Heart right ventricle (tissue), 16 donors: Measurements from ENCODE around the gene MYH7. TPM values are rescaled to one million over a fixed set of nuclear protein-coding genes. Genes with fewer than 3 reads are reported as not detected.

Experiments
- ATAC-seq, 8 donors: fragments of 200-7000 bp; cut with Tn5 transposase; one replicate each; pipeline ENCODE4 v1.9.1; 2020; ENCODE audit warnings: mild to moderate bottlenecking in 8 of 8, moderate library complexity in 8 of 8, moderate number of reproducible peaks in 1 of 8
- DNase-seq, 2 donors: peaks; one replicate each; pipeline ENCODE4 v3.0.0-alpha.2; 2020
- H3K27ac ChIP-seq, 10 donors: fragments of 200-600 bp; sonication (generic) in 2 of 10; one replicate each; pipeline versions ENCODE4 v1.5.0 to v1.8.0; 2020 to 2022; ENCODE audit warnings: mild to moderate bottlenecking in 3 of 10
- H3K27me3 ChIP-seq, 7 donors: fragments of 200-600 bp; one replicate each; pipeline ENCODE4 v1.8.0; 2021 to 2022; ENCODE audit warnings: mild to moderate bottlenecking in 2 of 7
- H3K36me3 ChIP-seq, 9 donors: fragments of 200-600 bp; sonication (generic) in 1 of 9; one replicate each; pipeline versions ENCODE4 v1.5.0 to v1.8.0; 2020 to 2022; ENCODE audit warnings: mild to moderate bottlenecking in 2 of 9
- H3K4me1 ChIP-seq, 9 donors: fragments of 200-600 bp; sonication (generic) in 1 of 9; one replicate each; pipeline versions ENCODE4 v1.5.0 to v1.8.0; 2020 to 2022; ENCODE audit warnings: mild to moderate bottlenecking in 4 of 9
- H3K4me3 ChIP-seq, 10 donors: fragments of 200-600 bp; sonication (generic) in 2 of 10; one replicate each; pipeline versions ENCODE4 v1.5.0 to v1.8.0; 2020 to 2022; ENCODE audit warnings: mild to moderate bottlenecking in 7 of 10, moderate library complexity in 2 of 10
- H3K9me3 ChIP-seq, 11 donors: fragments of 200-600 bp in 10 of 11; sonication (generic) in 2 of 11; one replicate each; pipeline versions ENCODE4 v1.5.0 to v1.8.0; 2013 to 2022; ENCODE audit warnings: mild to moderate bottlenecking in 2 of 11, control low read depth in 1 of 11, moderate library complexity in 1 of 11
- WGBS, 2 donors: extraction: QIAGEN DNeasy Blood & Tissue Kit; methylation state at CpG; one replicate each; pipeline ENCODE4 v1.1.7; 2013; ENCODE audit warnings: inconsistent platforms in 1 of 2; 5-methylcytosine and 5-hydroxymethylcytosine counted together
- intact Hi-C, 10 donors: fragments of 100-400 bp; cut with DNase I; formaldehyde crosslinking; loops; one replicate each; pipeline versions ENCODE4 v1.11.1 to v1.14.2; 2022
- polyA plus RNA-seq, 2 donors: library from polyadenylated mRNA; stranded (reverse); fragments of 200-250 nt; gene quantifications; one replicate each; pipeline ENCODE4 v1.2.3, GENCODE V29; 2013
- total RNA-seq, 10 donors: library from RNA; stranded (reverse); fragmentation: NEBNext Ultra II Directional in 3 of 10; extraction: Animal tissue kit (Norgen Biotek cat#: 25700) in 3 of 10; gene quantifications; one replicate each; pipeline versions ENCODE4 v1.2.1 to v1.2.4, GENCODE V29; 2021 to 2023
- TF ChIP-seq, protein P1 (sequence below), 9 donors: fragments of 200-600 bp; sonication (generic) in 2 of 9; IDR thresholded peaks; one replicate each; pipeline versions ENCODE4 v1.5.0 to v1.8.0; 2021 to 2022; ENCODE audit warnings: antibody characterized with exemption in 9 of 9, mild to moderate bottlenecking in 5 of 9, moderate library complexity in 1 of 9
- donor health status: Arrhythmogenic right ventricular cardiomyopathy.
- donor health status: ischemic (EF 13 %, LVEDD 7.1; RV severe dilation, severe dysfunction).
- donor health status: healthy with polysubstance abuse.
- donor health status: DM: no; HTN: yes; CAD: no.
- donor health status: DM: no; HTN: no; CAD: no.
- donor health status: ischemic (EF 25% LVEDD 6.9; RV normal size, moderate dysfunction).
- donor health status: ischemic (EF 25% LVEDD 5.7; RV mildly dilated, moderate dysfunction).
- donor health status: healthy.
- donor health status: DM: yes; HTN: yes; CAD: no.
- donor health status: Ischemic cardiomyopathy.
- donor health status: ischemic (EF 35%, LVEDD 5.7; RV mildly dilated, moderate dysfunction).
- donor health status: nonischemic (EF 11% LVEDD 7.7; RV severe dilation, severe dysfunction).
- donor health status: DM: yes; HTN: yes; CAD: no.
- donor health status: PGD.
- donor health status: ischemic (EF 29% LVEDD 5.4; RV normal size, mild dysfunction).
- donor health status: nonischemic (EF 23%, LVEDD 6.1; RV moderate dilation, normal function).

MYH7 gene
- total and polyA plus RNA-seq, 12 donors: 641 to 22,607 (median 18,940) TPM

DNA sequence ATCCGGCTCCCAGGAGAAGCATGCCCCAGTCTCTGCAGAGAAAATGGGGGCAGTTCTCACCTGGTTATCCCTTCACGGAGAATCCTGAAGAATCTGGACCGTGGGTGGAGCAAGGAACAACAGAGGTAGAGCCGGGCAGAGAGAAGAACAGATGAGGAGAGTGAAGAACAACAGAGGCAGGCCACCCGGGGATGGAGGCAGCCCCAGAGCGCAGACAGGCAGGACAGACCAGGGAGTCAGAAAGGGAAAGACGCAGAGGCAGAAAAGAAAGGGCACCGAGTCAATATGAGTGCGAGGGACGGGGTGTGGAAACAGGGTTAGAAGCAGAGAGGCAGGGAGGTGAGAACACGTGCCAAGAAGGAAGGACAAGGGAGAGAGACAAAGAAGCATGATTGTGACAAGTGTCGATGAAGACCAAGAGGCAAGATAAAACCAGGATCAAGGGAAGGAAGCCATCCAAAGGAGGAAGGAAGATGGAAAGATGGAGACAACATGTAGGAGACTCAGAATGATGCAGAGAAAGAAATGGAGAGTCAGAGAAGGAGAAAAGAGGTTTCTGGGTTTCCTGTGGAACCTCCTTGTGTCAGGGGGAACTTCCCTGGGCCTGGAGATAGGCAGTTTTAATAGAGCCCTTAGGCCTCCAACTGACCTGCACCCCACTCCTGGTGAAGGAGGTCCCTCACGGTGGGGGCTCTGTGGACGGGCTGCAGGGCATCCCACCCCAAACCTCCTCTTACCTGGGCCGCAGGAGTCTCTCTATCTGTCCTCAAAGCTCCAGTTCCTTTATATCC is 27.7 kb downstream of the MYH7 start, which contains the start of gene MYH6:
MYH6 (minus strand) TSS at position 758 of the 791 bp plus-strand sequence. CDS start 1,050 bp downstream, outside the sequence.
- intact Hi-C loops: loop anchor here in 2 of 10 donors (2.0 kb wide), 1 partner anchor 35 kb away; no protein-coding TSS in a partner anchor
- Histone ChIP-seq H3K4me3 (peak within 1 kb of the TSS in 3 of 10 donors; percentile 5 to 33 (median 24)), H3K9me3 (no peaks in the 10 kb centered on the region), H3K27ac (peak within 1 kb of the TSS; percentile 26 to 87 (median 72)), H3K4me1 (peaks cover 0 to 46% (median 7%) of the 10 kb centered on the region in 9 donors), H3K36me3 (peaks cover 0 to 47% (median 0%) of the 10 kb centered on the region in 9 donors), H3K27me3 (peaks cover 0 to 10% (median 0%) of the 10 kb centered on the region in 7 donors)
- TF ChIP-seq, protein P1, sequence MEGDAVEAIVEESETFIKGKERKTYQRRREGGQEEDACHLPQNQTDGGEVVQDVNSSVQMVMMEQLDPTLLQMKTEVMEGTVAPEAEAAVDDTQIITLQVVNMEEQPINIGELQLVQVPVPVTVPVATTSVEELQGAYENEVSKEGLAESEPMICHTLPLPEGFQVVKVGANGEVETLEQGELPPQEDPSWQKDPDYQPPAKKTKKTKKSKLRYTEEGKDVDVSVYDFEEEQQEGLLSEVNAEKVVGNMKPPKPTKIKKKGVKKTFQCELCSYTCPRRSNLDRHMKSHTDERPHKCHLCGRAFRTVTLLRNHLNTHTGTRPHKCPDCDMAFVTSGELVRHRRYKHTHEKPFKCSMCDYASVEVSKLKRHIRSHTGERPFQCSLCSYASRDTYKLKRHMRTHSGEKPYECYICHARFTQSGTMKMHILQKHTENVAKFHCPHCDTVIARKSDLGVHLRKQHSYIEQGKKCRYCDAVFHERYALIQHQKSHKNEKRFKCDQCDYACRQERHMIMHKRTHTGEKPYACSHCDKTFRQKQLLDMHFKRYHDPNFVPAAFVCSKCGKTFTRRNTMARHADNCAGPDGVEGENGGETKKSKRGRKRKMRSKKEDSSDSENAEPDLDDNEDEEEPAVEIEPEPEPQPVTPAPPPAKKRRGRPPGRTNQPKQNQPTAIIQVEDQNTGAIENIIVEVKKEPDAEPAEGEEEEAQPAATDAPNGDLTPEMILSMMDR (IDR thresholded peaks at IDR 0.05): no peak
- DNase-seq (no peak), ATAC-seq (no peak)
- WGBS, 2 donors: 40 to 53% methylated on average over 15 of the region's 15 CpGs

DNA sequence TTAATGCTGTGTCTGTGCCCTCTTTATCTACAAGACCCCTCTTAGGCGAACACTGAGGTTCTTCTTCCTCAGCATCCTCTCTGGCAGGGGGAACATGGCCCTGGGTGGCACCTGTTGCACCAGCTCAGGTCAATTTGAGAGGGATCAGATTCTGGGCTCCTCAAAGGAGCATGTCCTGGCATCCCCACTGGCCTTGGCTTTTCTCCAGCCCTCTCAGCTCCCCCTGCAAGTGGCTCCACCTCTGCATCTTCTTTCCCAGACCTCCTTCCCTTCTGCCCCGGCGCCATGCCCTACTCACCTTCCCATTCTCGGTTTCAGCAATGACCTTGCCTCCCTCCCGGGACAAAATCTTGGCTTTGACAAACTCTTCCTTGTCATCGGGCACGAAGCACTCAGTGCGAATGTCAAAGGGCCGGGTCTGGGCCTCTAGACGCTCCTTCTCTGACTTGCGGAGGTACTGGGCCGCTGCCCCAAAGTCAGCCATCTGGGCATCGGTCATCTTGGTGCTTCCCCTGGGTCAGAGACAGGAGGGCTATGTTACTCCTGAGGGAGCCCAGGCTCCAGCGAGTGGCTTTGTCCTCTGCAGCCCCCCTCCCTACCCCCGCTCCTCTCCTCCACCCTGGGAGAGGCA is 28.6 kb downstream of the MYH7 start:
- Histone ChIP-seq H3K4me1 (peaks cover 0 to 46% (median 8%) of the 10 kb centered on the region in 9 donors), H3K9me3 (no peaks in the 10 kb centered on the region), H3K27ac (peak overlapping the region in 9 of 10 donors; percentile 26 to 87 (median 70)), H3K4me3 (peak overlapping the region in 4 of 10 donors; percentile 5 to 33 (median 15)), H3K27me3 (peaks cover 0 to 10% (median 0%) of the 10 kb centered on the region in 7 donors), H3K36me3 (peaks cover 0 to 46% (median 0%) of the 10 kb centered on the region in 9 donors)
- DNase-seq (no peak), ATAC-seq (no peak)
- intact Hi-C loops: no loop called here
- TF ChIP-seq, protein P1 (IDR thresholded peaks at IDR 0.05): no peak
- WGBS, 2 donors: 44 to 59% methylated on average over 15 of the region's 15 CpGs

DNA sequence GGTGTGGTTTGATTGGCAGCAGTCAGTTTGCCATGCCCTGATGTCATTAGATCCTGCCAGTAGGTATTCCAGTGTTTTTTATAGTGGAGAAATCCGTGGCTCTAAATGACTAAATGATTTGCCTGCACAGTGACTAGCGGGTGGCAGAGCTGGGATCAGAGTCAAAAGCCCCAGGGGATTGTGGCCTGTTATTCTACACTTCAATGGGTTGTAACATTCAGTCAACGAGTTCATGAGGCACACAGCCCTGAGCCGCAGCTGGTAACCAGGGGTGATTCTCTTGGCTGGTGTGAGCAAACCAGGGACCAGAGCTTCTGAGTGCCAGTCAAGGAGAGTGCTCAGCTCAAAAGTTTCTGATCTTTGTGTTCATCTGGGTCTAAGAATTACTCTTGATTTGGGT is 29.2 kb downstream of the MYH7 start:
- no peak for DNase-seq
- intact Hi-C loops: no loop called here
- 36 to 41% methylated on average over 4 of the region's 4 CpGs for WGBS, 2 donors
- Histone ChIP-seq H3K27ac (peak overlapping the region in 9 of 10 donors; percentile 9 to 87 (median 69)), H3K4me3 (peak overlapping the region in 4 of 10 donors; percentile 5 to 33 (median 15)), H3K4me1 (peaks cover 0 to 46% (median 8%) of the 10 kb centered on the region in 9 donors), H3K27me3 (peaks cover 0 to 10% (median 0%) of the 10 kb centered on the region in 7 donors), H3K9me3 (no peaks in the 10 kb centered on the region), H3K36me3 (peaks cover 0 to 50% (median 0%) of the 10 kb centered on the region in 9 donors)
- ATAC-seq: no peak
- TF ChIP-seq, protein P1 (IDR thresholded peaks at IDR 0.05): no peak

DNA sequence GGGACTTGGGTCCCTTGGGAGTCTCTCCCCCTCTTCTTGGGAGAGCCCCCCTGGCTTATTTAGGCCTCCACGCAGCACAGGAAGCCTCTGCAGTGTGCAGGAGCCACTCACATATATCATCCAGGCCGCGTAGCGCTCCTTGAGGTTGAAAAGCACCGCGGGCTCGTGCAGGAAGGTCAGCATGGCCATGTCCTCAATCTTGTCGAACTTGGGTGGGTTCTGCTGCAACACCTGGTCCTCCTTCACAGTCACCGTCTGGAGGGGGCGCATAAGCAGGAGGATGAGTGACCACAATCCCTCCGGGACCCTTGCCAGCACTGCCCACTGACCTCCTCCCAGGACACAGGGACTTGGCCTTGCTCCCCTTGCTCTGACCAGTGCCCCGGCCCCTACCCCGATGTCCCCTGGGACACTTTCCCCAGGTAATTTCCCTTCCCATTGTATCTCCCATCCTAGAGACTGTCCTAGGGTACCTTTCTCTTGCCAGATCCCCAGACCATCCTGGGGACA is 29.9 kb downstream of the MYH7 start:
- WGBS, 2 donors: 40 to 69% methylated on average over 13 of the region's 13 CpGs
- H3K36me3 ChIP-seq: peaks cover 0 to 55% (median 0%) of the 10 kb centered on the region in 9 donors
- ATAC-seq (no peak), DNase-seq (no peak)
- H3K27ac ChIP-seq: peak overlapping the region in 7 of 10 donors; percentile 19 to 87 (median 70)
- intact Hi-C loops: no loop called here
- no peaks in the 10 kb centered on the region for H3K9me3 ChIP-seq
- peak overlapping the region in 2 of 10 donors; percentile 24 to 33 for H3K4me3 ChIP-seq
- peaks cover 0 to 46% (median 8%) of the 10 kb centered on the region in 9 donors for H3K4me1 ChIP-seq
- TF ChIP-seq, protein P1 (IDR thresholded peaks at IDR 0.05): no peak
- peaks cover 0 to 10% (median 0%) of the 10 kb centered on the region in 7 donors for H3K27me3 ChIP-seq
